ENCODE results near the gene RFX2. TPM values are rescaled to one million over a fixed set of nuclear protein-coding genes. Genes with fewer than 3 reads are reported as not detected.
"Not testable (repeated sequence)": the region's sequence is repeated elsewhere in the genome, so short reads cannot be mapped to it uniquely, and the experiment has no call there.

RFX2 gene
- total RNA-seq, 1 donor from 2014 or later, result 6.5 TPM

- TF ChIP-seq CTCF (IDR thresholded peaks at IDR 0.05), result no peak
- peaks cover 2% of the 10 kb centered on the region for H3K36me3 Mint-ChIP-seq (ENCODE audit: low read depth)
Measured at GRCh38 chr19:6115992-6116391, 5.7 kb upstream of the RFX2 start.

GRCh38 chr19:6113616-6114188, 3.4 kb upstream of the RFX2 start:
- peaks cover 11% of the 10 kb centered on the region for H3K4me1 Mint-ChIP-seq (ENCODE audit: low read depth)
- H3K27ac Mint-ChIP-seq (ENCODE audit: unreplicated experiment), result no peak overlapping the region
- peaks cover under 1% of the 10 kb centered on the region for H3K9me3 Mint-ChIP-seq (ENCODE audit: low read depth)
- TF ChIP-seq CTCF (IDR thresholded peaks at IDR 0.05), result no peak
- DNase-seq (ENCODE audit: low spot score), result no peak
- H3K27me3 Mint-ChIP-seq (ENCODE audit: low read depth), result peaks cover 7% of the 10 kb centered on the region
- no peak overlapping the region for H3K4me3 Mint-ChIP-seq (ENCODE audit: unreplicated experiment)
- no peaks in the 10 kb centered on the region for H3K36me3 Mint-ChIP-seq (ENCODE audit: low read depth)

More at GRCh38 chr19:6115992-6116391, 5.7 kb upstream of the RFX2 start:
- H3K4me3 Mint-ChIP-seq (ENCODE audit: unreplicated experiment), result no peak overlapping the region
- no peak overlapping the region for H3K27ac Mint-ChIP-seq (ENCODE audit: unreplicated experiment)
- peaks cover 7% of the 10 kb centered on the region for H3K27me3 Mint-ChIP-seq (ENCODE audit: low read depth)
- peaks cover 6% of the 10 kb centered on the region for H3K9me3 Mint-ChIP-seq (ENCODE audit: low read depth)
- DNase-seq (ENCODE audit: low spot score), result no peak
- H3K4me1 Mint-ChIP-seq (ENCODE audit: low read depth), result no peaks in the 10 kb centered on the region

- H3K9me3 Mint-ChIP-seq (ENCODE audit: low read depth), result no peaks in the 10 kb centered on the region
- H3K27me3 Mint-ChIP-seq (ENCODE audit: low read depth), result peaks cover 2% of the 10 kb centered on the region
- no peak for DNase-seq (ENCODE audit: low spot score)
- peaks cover 33% of the 10 kb centered on the region for H3K4me1 Mint-ChIP-seq (ENCODE audit: low read depth)
- H3K4me3 Mint-ChIP-seq (ENCODE audit: unreplicated experiment), result peak overlapping the region; percentile 95
- H3K36me3 Mint-ChIP-seq (ENCODE audit: low read depth), result no peaks in the 10 kb centered on the region
- no peak for TF ChIP-seq CTCF (IDR thresholded peaks at IDR 0.05)
- H3K27ac Mint-ChIP-seq (ENCODE audit: unreplicated experiment), result peak overlapping the region; percentile 98
Measured at GRCh38 chr19:6109947-6110346, 353 bp downstream of the RFX2 start.

- Mint-ChIP-seq H3K4me3 (ENCODE audit: unreplicated experiment) (peak overlapping the region; percentile 95), H3K36me3 (ENCODE audit: low read depth) (no peaks in the 10 kb centered on the region), H3K4me1 (ENCODE audit: low read depth) (peaks cover 43% of the 10 kb centered on the region), H3K27me3 (ENCODE audit: low read depth) (peaks cover 2% of the 10 kb centered on the region), H3K27ac (ENCODE audit: unreplicated experiment) (peak overlapping the region; percentile 98), H3K9me3 (ENCODE audit: low read depth) (no peaks in the 10 kb centered on the region)
- no peak for DNase-seq (ENCODE audit: low spot score)
- TF ChIP-seq CTCF (IDR thresholded peaks at IDR 0.05), result no peak
Measured at GRCh38 chr19:6108721-6109633, 1.3 kb downstream of the RFX2 start.

- H3K36me3 Mint-ChIP-seq (ENCODE audit: low read depth); H3K27me3 Mint-ChIP-seq (ENCODE audit: low read depth); H3K9me3 Mint-ChIP-seq (ENCODE audit: low read depth); H3K4me3 Mint-ChIP-seq (ENCODE audit: unreplicated experiment); DNase-seq (ENCODE audit: low spot score): not testable (repeated sequence)
- peaks cover 64% of the 10 kb centered on the region for H3K4me1 Mint-ChIP-seq (ENCODE audit: low read depth)
- H3K27ac Mint-ChIP-seq (ENCODE audit: unreplicated experiment), result peak overlapping the region; percentile 14
Measured at GRCh38 chr19:6106643-6107294, 3.5 kb downstream of the RFX2 start.

Measured in chondrocyte (in vitro differentiated cells).